Activated naive CD8-positive, alpha-beta T cell treated with anti-CD3 and anti-CD28 coated beads, Interleukin-2, amount 50 U/mL, for 24 hours (primary cell): ENCODE data around the gene SIRT4.
A peak's percentile ranks its signal among the peaks of the same experiment; 100 is the strongest.
"Not testable (repeated sequence)": the region's sequence is repeated elsewhere in the genome, so short reads cannot be mapped to it uniquely, and the experiment has no call there.

Source experiments
- ATAC-seq: fragments of 150-1000 bp; cut with Tn5 transposase; one replicate; pipeline ENCODE4 v1.10.0; 2021
- DNase-seq: peaks from one replicate; pipeline ENCODE4 v3.0.0; 2021
- H3K27ac Mint-ChIP-seq: one replicate; pipeline ENCODE4 v1.8.0; 2021; ENCODE audit warnings: mild to moderate bottlenecking, mixed read lengths
- H3K27me3 Mint-ChIP-seq: one replicate; pipeline ENCODE4 v1.8.0; 2021; ENCODE audit warnings: mixed read lengths
- H3K36me3 Mint-ChIP-seq: one replicate; pipeline ENCODE4 v1.8.0; 2021; ENCODE audit warnings: low read depth, mixed read lengths
- H3K4me1 Mint-ChIP-seq: one replicate; pipeline ENCODE4 v1.8.0; 2021; ENCODE audit warnings: mixed read lengths
- H3K4me3 Mint-ChIP-seq: one replicate; pipeline ENCODE4 v1.8.0; 2021; ENCODE audit warnings: mild to moderate bottlenecking, moderate library complexity, mixed read lengths
- H3K9me3 Mint-ChIP-seq: one replicate; pipeline ENCODE4 v1.8.0; 2021; ENCODE audit warnings: mixed read lengths

Gene SIRT4

DNA sequence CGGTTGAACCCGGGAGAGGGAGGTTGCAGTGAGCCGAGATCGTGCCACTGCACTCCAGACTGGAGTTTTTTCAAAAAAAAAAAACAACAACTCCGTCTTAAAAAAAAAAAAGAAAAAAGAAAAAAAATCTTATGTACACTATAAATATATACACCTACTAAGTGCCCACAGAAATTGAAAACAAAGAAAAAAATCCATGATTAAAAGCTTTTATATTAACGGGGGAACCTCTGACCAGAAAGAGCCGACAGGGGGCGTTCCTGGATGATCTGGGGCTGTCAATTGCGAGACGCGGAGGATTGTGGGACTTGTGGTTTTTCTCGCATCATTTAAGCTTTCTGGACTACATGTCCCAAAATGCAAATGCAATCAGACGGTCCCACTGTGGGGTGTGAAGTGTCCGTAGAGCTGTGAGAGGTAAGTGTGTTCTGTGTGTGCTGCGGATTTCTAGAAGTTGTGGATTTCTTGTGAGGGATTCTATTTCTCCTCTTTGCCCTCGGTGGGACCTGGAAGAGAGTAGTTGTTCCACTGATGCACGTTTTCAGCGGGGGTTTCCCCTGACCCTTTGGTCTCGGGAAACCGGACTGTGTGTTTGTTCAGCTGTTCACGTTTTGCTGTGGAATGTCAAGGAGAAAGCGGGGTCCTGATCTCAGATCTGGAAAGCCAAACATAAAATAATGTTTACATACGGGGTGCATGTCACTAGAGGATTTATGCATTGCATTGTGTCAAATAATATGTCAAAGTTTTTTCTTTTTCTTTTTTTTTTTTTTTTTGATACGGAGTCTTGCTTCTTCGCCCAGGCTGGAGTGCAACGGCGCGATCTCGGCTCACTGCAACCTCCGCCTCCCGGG, at the start of gene SIRT4:
Gene SIRT4, plus strand, starts transcription at position 360 of the 854 bp plus-strand sequence. CDS start 1,241 bp downstream, outside the sequence.
- H3K36me3 Mint-ChIP-seq, result peaks cover 2% of the 10 kb centered on the region
- no peaks in the 10 kb centered on the region for H3K27me3 Mint-ChIP-seq
- ATAC-seq, result peak; percentile 100
- H3K4me3 Mint-ChIP-seq, result peak within 1 kb of the TSS; percentile 94
- peak within 1 kb of the TSS; percentile 93 for H3K27ac Mint-ChIP-seq
- H3K9me3 Mint-ChIP-seq, result no peaks in the 10 kb centered on the region
- peaks cover 8% of the 10 kb centered on the region for H3K4me1 Mint-ChIP-seq
- DNase-seq, result peak; percentile 89

GRCh38 chr12:120253313-120253712, 48.8 kb upstream of the SIRT4 start:
- peaks cover 82% of the 10 kb centered on the region for H3K4me1 Mint-ChIP-seq
- H3K4me3 Mint-ChIP-seq, result peak overlapping the region; percentile 56
- not testable (repeated sequence) for ATAC-seq, H3K27me3 Mint-ChIP-seq, H3K9me3 Mint-ChIP-seq, DNase-seq
- peaks cover 13% of the 10 kb centered on the region for H3K36me3 Mint-ChIP-seq
- peak overlapping the region; percentile 80 for H3K27ac Mint-ChIP-seq

- Mint-ChIP-seq H3K36me3 (peaks cover 10% of the 10 kb centered on the region), H3K27ac (peak overlapping the region; percentile 46), H3K4me1 (peaks cover 78% of the 10 kb centered on the region), H3K27me3 (no peaks in the 10 kb centered on the region), H3K4me3 (no peak overlapping the region), H3K9me3 (no peaks in the 10 kb centered on the region)
- ATAC-seq, result no peak
- no peak for DNase-seq
Observed at GRCh38 chr12:120254809-120255208, 47.3 kb upstream of the SIRT4 start.

DNA sequence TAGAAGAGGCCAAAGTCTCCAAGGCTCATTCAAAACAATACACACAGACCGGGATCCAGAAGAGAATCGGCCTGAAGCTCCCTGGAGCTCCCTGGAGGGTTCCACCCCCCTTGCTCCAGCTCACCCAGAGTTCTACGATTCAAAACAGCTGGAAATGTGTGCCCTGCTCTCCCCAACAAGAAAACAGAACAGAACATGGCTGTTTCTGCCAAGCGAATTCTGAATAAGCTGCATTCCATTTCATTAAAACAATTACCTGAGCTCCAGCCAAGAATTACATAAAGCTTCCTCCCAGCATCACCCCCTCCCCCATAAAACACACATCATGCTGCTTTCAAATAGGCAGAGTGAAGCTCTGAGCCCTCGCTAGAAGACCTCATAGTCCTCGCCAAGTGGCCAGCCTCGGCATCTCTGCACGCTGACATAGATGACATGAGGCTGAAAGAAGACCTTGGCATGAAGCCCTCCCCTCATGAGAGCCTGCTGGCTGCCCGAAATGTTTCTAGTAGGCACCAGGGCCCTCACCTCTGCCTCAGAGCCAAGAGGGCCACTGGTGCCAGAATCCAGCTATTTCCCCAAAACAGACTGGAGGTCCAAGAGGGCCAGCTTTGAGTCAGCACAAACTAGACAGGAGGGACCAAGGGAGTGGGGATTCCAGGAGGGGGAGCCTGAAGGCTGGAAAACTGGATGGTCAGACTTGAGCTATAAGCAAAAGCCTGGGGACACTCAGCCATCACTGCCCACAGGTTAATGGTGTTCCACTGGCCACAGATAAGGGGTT, 44.9 kb upstream of the SIRT4 start:
- Mint-ChIP-seq H3K27me3 (no peaks in the 10 kb centered on the region), H3K9me3 (no peaks in the 10 kb centered on the region), H3K36me3 (peaks cover 10% of the 10 kb centered on the region), H3K27ac (peak overlapping the region; percentile 61), H3K4me3 (no peak overlapping the region), H3K4me1 (peaks cover 74% of the 10 kb centered on the region)
- DNase-seq (no peak), ATAC-seq (no peak)

DNA sequence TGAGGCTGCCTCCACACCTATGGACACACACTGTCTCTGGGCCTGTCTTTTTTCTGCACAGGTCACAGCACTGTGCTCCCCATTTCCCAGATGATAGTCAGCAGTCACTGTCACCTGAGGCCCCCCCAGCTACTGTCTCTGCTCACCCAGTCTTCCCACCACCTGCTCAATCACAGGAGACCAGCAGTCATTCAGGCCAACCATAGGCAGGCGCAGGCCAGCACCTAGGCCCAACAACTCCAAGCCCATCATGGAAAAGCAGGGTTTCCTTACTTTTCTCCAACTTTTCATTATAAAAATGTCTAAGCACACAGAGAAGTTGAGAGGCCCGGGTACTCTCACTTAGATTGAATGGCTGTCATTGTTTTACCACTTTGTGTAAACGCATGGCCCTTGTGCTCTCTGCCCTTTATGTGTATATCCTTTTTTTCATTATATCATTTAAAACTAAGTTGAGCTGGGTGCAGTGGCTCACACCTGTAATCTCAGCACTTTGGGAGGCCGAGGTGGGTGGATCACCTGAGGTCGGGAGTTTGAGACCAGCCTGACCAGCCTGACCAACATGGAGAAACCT, 43.7 kb upstream of the SIRT4 start:
- Mint-ChIP-seq H3K27ac (no peak overlapping the region), H3K36me3 (peaks cover 10% of the 10 kb centered on the region)

GRCh38 chr12:120259418-120260202, 42.5 kb upstream of the SIRT4 start:
- Mint-ChIP-seq H3K27me3 (no peaks in the 10 kb centered on the region), H3K36me3 (peaks cover 8% of the 10 kb centered on the region)

More for the DNA sequence above, 43.7 kb upstream of the SIRT4 start:
- H3K4me1 Mint-ChIP-seq, result peaks cover 74% of the 10 kb centered on the region
- DNase-seq, result no peak
- H3K4me3 Mint-ChIP-seq, result no peak overlapping the region
- no peak for ATAC-seq
- no peaks in the 10 kb centered on the region for H3K27me3 Mint-ChIP-seq
- no peaks in the 10 kb centered on the region for H3K9me3 Mint-ChIP-seq

GRCh38 chr12:120260607-120261006, 41.5 kb upstream of the SIRT4 start:
- H3K4me1 Mint-ChIP-seq, result peaks cover 73% of the 10 kb centered on the region
- peaks cover 3% of the 10 kb centered on the region for H3K36me3 Mint-ChIP-seq
- no peak overlapping the region for H3K4me3 Mint-ChIP-seq
- ATAC-seq (no peak), DNase-seq (no peak)
- H3K9me3 Mint-ChIP-seq, result no peaks in the 10 kb centered on the region
- no peaks in the 10 kb centered on the region for H3K27me3 Mint-ChIP-seq
- H3K27ac Mint-ChIP-seq, result no peak overlapping the region

More at GRCh38 chr12:120259418-120260202, 42.5 kb upstream of the SIRT4 start:
- Mint-ChIP-seq H3K4me3 (no peak overlapping the region), H3K9me3 (no peaks in the 10 kb centered on the region), H3K27ac (peak overlapping the region; percentile 19), H3K4me1 (peaks cover 76% of the 10 kb centered on the region)
- DNase-seq, result no peak
- no peak for ATAC-seq

DNA sequence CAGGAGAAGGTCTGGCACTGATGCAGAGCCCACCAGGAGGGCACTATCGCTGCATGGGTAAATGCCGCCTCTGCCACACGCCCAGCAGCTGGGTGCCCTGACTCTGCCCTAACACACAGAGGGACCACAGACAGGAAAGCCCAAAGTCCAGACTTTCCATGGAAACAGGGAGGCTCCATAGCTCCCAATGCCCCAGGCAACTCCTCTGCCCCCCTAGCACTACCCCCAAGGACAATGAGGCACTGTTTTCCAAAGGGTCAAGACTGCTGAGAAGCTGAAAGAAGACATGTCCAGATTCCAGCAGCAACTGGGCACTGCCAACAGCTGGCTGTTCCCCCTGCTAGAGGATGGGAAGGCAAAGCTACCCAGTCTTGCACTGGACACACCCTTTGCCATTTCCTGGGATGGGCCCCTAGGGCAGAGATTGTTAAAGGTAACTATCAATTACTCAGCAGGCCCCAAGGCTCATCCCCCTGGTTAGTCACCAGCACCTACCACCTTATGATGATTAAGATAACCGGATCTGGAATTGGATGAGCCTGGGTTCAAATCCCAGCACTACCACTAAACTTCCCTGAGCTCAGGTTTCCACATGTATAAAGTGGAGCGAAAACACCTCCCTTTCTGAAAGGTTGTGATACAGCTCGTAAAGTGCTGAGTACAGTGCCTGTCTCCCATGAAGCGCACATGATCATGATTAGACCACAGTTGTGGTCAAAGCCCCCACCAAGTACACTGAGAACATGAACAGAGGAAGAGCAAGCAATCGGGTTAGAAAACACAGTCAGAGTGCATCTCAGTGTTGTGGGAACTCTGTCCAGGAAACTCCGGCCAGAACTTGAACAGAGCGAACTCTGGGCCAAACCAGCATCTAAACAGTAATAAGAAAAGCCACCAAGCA, 39.9 kb upstream of the SIRT4 start:
- ATAC-seq (peak; percentile 67), DNase-seq (no peak)
- H3K36me3 Mint-ChIP-seq, result no peaks in the 10 kb centered on the region
- peak overlapping the region; percentile 83 for H3K4me3 Mint-ChIP-seq
- no peaks in the 10 kb centered on the region for H3K9me3 Mint-ChIP-seq
- peak overlapping the region; percentile 32 for H3K27ac Mint-ChIP-seq
- H3K27me3 Mint-ChIP-seq, result no peaks in the 10 kb centered on the region
- H3K4me1 Mint-ChIP-seq, result peaks cover 66% of the 10 kb centered on the region

DNA sequence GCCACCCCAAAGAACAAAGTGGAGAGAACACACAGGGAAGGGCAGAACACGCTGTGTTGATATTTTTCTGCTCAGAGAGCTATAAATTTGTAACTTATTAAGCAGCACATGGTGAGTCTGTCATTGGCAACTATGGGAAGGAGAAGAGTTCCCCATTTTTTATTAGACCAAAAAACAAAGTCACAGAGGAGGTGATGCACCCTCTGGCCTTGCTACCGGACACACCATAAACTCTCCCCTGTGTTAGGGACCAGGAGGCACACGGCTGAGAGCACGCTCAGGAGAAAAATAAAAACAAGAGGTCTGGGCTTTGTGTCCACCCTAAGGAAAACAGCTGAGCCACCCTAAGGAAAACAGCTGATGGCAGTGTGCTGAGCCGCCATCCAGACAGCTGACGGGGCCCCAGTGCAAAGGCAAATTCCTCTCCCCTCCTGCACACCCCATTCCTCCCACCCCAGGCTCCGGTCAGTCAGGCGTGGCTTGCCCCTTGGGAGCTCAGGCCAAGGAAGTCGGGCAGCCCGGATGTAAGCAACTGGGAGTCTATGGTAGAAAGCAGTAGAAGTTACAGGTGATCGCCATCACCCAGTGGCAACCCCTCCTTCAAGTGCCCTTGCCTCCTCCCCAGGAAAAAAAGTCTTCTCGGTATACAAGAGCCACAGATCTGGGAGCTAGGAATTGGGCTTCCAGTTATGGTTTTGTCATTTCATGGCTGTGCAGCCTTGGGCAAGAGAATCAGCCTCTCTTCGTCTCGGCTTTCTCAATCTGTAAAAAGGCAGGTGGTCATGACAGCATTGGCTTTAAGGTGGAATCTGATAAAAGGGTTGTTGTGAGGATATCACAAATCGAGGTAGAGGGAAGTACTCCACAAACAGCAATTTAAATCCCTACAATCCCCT, 39.0 kb upstream of the SIRT4 start:
- H3K36me3 Mint-ChIP-seq, result no peaks in the 10 kb centered on the region
- no peaks in the 10 kb centered on the region for H3K27me3 Mint-ChIP-seq
- H3K27ac Mint-ChIP-seq, result peak overlapping the region; percentile 32
- no peaks in the 10 kb centered on the region for H3K9me3 Mint-ChIP-seq
- DNase-seq (no peak), ATAC-seq (no peak)
- H3K4me3 Mint-ChIP-seq, result peak overlapping the region; percentile 83
- peaks cover 57% of the 10 kb centered on the region for H3K4me1 Mint-ChIP-seq

- H3K36me3 Mint-ChIP-seq, result no peaks in the 10 kb centered on the region
- H3K9me3 Mint-ChIP-seq, result no peaks in the 10 kb centered on the region
- peaks cover 52% of the 10 kb centered on the region for H3K4me1 Mint-ChIP-seq
- H3K27me3 Mint-ChIP-seq, result peaks cover under 1% of the 10 kb centered on the region
- no peak for ATAC-seq
- no peak for DNase-seq
- H3K4me3 Mint-ChIP-seq, result peak overlapping the region; percentile 83
- H3K27ac Mint-ChIP-seq, result no peak overlapping the region
Observed at GRCh38 chr12:120263748-120264085, 38.4 kb upstream of the SIRT4 start.

DNA sequence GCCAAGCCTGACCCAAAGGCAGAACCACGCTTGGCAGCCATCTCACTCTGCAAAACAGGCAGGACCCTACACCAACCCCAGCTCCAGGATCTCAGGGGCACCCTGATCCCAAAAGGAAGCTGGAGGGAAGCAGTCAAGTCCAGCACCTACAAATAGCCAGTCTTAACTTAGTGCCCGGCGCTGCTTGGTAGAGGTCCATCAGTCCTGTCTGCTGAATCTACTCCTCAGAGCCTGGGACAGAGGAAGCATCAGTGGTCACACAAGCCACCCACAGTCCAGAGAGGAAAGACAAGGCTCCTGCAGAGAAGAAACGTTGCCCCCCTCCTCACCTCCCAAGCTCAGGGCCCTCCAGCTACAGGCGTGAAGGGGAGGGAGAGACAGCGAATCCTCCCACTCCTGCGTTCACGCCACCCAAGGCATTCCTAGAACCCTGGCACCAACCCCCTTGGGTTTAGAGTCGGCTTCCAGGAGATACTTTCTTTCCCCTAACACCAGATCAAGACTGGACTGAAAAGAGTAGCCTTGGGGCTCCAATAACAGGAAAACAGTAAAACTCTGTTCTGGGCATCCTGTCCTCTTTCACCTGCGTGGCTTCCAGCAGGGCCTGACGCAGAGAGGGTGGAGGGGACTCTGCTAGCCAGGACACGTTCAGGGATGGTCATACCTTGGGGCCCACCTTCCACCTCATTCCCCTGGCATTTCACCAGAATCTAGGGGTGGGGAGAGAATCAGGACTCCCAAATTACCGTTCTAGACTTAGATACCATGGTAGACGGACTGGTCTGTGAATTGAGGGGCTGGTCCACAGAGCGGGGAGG, 37.8 kb upstream of the SIRT4 start:
- Mint-ChIP-seq H3K36me3 (no peaks in the 10 kb centered on the region), H3K27me3 (peaks cover 2% of the 10 kb centered on the region), H3K4me3 (peak overlapping the region; percentile 83), H3K9me3 (no peaks in the 10 kb centered on the region), H3K4me1 (peaks cover 50% of the 10 kb centered on the region), H3K27ac (peak overlapping the region; percentile 75)
- ATAC-seq (no peak), DNase-seq (no peak)

DNA sequence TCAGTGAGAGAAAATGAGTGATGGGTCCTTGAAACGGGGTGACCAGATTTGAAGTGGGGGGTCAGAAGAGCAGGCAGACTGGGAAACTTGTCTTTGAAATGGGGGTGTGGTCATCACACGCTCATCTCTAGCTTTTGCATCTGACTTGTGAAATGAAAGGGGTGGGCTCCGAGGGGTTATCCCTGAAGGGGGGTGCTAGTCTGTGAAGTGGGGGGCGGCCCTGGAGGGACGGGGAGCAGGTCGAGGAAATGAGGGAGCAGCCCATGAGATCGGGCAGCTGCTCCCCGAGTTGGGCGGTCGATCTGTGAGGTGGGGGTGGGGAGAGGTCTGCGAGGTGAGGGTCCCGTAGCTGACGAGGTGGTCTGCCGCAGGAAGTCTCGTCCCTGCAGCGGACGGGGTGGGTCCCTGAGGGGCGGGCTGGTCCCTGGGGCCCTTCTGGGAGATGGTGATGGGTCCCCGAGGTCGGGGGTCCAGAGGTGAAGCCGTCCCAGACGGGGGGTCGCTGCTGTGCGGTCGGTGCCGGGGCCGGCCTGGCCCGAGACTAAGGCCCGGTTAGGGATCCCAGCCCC, 37.1 kb upstream of the SIRT4 start:
- DNase-seq, result no peak
- peaks cover 2% of the 10 kb centered on the region for H3K27me3 Mint-ChIP-seq
- H3K4me1 Mint-ChIP-seq, result peaks cover 44% of the 10 kb centered on the region
- peak overlapping the region; percentile 75 for H3K27ac Mint-ChIP-seq
- no peaks in the 10 kb centered on the region for H3K36me3 Mint-ChIP-seq
- H3K4me3 Mint-ChIP-seq, result peak overlapping the region; percentile 83
- ATAC-seq, result no peak
- no peaks in the 10 kb centered on the region for H3K9me3 Mint-ChIP-seq
